ENCODE results near the gene DPYD.

Gene DPYD

GRCh38 chr1:97533358-97533757, 387.5 kb downstream of the DPYD start:
- no peak for DNase-seq (ENCODE audit: low read depth)

GRCh38 chr1:97529600-97529999, 391.2 kb downstream of the DPYD start:
- DNase-seq (ENCODE audit: low read depth) = no peak

- no peak for DNase-seq (ENCODE audit: low read depth)
Observed at GRCh38 chr1:97524211-97524610, 396.6 kb downstream of the DPYD start.

- DNase-seq (ENCODE audit: low read depth) = no peak
Observed at GRCh38 chr1:97516588-97516987, 404.2 kb downstream of the DPYD start.

GRCh38 chr1:97508653-97509218, 412.1 kb downstream of the DPYD start:
- DNase-seq (ENCODE audit: low read depth) = no peak

- no peak for DNase-seq (ENCODE audit: low read depth)
Observed at GRCh38 chr1:97507863-97508262, 413.0 kb downstream of the DPYD start.

GRCh38 chr1:97506368-97506767, 414.5 kb downstream of the DPYD start:
- DNase-seq (ENCODE audit: low read depth) = no peak

- no peak for DNase-seq (ENCODE audit: low read depth)
Observed at GRCh38 chr1:97505816-97506215, 415.0 kb downstream of the DPYD start.

- DNase-seq (ENCODE audit: low read depth) = no peak
Observed at GRCh38 chr1:97505289-97505688, 415.5 kb downstream of the DPYD start.

- DNase-seq (ENCODE audit: low read depth) = no peak
Observed at GRCh38 chr1:97502360-97502759, 418.5 kb downstream of the DPYD start.

GRCh38 chr1:97501628-97502027, 419.2 kb downstream of the DPYD start:
- DNase-seq (ENCODE audit: low read depth) = no peak

GRCh38 chr1:97500760-97501159, 420.1 kb downstream of the DPYD start:
- no peak for DNase-seq (ENCODE audit: low read depth)

GRCh38 chr1:97499667-97500066, 421.2 kb downstream of the DPYD start:
- peak; percentile 28 for DNase-seq (ENCODE audit: low read depth)

- DNase-seq (ENCODE audit: low read depth) = peak; percentile 85
Observed at GRCh38 chr1:97489834-97490233, 431.0 kb downstream of the DPYD start.

GRCh38 chr1:97488530-97488929, 432.3 kb downstream of the DPYD start:
- DNase-seq (ENCODE audit: low read depth) = no peak

GRCh38 chr1:97482022-97482421, 438.8 kb downstream of the DPYD start:
- DNase-seq (ENCODE audit: low read depth) = no peak

GRCh38 chr1:97467445-97467844, 453.4 kb downstream of the DPYD start:
- no peak for DNase-seq (ENCODE audit: low read depth)

- DNase-seq (ENCODE audit: low read depth) = no peak
Observed at GRCh38 chr1:97464305-97464704, 456.5 kb downstream of the DPYD start.

GRCh38 chr1:97461782-97462181, 459.1 kb downstream of the DPYD start:
- DNase-seq (ENCODE audit: low read depth) = no peak

GRCh38 chr1:97457446-97458089, 463.3 kb downstream of the DPYD start:
- DNase-seq (ENCODE audit: low read depth) = peak; percentile 36

GRCh38 chr1:97451944-97452343, 468.9 kb downstream of the DPYD start:
- no peak for DNase-seq (ENCODE audit: low read depth)

GRCh38 chr1:97451046-97451826, 469.6 kb downstream of the DPYD start:
- no peak for DNase-seq (ENCODE audit: low read depth)

GRCh38 chr1:97441966-97442365, 478.9 kb downstream of the DPYD start:
- no peak for DNase-seq (ENCODE audit: low read depth)

- no peak for DNase-seq (ENCODE audit: low read depth)
Observed at GRCh38 chr1:97433824-97434177, 487.0 kb downstream of the DPYD start.
